Liver (tissue), 9 donors: ENCODE measurements around the gene TSPYL2. TPM values are rescaled to one million over a fixed set of nuclear protein-coding genes. Genes with fewer than 3 reads are reported as not detected.

ENCODE experiments used
- DNase-seq: peaks from one replicate; pipeline ENCODE4 v3.0.0-alpha.2; 2017; ENCODE audit warnings: low spot score
- H3K27ac ChIP-seq, 2 donors: one replicate each; pipeline ENCODE4 v1.7.0; 2013; ENCODE audit warnings: inconsistent platforms in 2 of 2, low read length in 2 of 2, control low read depth in 1 of 2, low read depth in 1 of 2, mild to moderate bottlenecking in 1 of 2
- H3K27me3 ChIP-seq, 4 donors: one replicate each; pipeline versions ENCODE4 v1.6.1 to v1.7.0; 2013; ENCODE audit warnings: low read length in 3 of 4, inconsistent platforms in 1 of 4, mild to moderate bottlenecking in 1 of 4, moderate library complexity in 1 of 4; ENCODE audit not compliant: control insufficient read depth in 4 of 4, insufficient read depth in 4 of 4
- H3K36me3 ChIP-seq, 4 donors: one replicate each; pipeline versions ENCODE4 v1.6.1 to v1.7.0; 2013; ENCODE audit warnings: low read length in 3 of 4, mild to moderate bottlenecking in 3 of 4, low read depth in 1 of 4, moderate library complexity in 1 of 4; ENCODE audit not compliant: control insufficient read depth in 4 of 4, insufficient read depth in 3 of 4
- H3K4me1 ChIP-seq, 4 donors: one replicate each; pipeline versions ENCODE4 v1.6.1 to v1.7.0; 2013; ENCODE audit warnings: low read length in 3 of 4, mild to moderate bottlenecking in 3 of 4, moderate library complexity in 1 of 4; ENCODE audit not compliant: control insufficient read depth in 4 of 4, insufficient read depth in 4 of 4
- H3K4me3 ChIP-seq, 3 donors: one replicate each; pipeline versions ENCODE4 v1.6.1 to v1.7.0; 2013; ENCODE audit warnings: low read length in 3 of 3, control low read depth in 1 of 3, low read depth in 1 of 3, mild to moderate bottlenecking in 1 of 3
- H3K9ac ChIP-seq, 2 donors: one replicate each; pipeline ENCODE4 v1.7.0; 2013; ENCODE audit warnings: low read length in 2 of 2, mild to moderate bottlenecking in 2 of 2, moderate library complexity in 2 of 2, control low read depth in 1 of 2, low read depth in 1 of 2
- H3K9me3 ChIP-seq, 4 donors: one replicate each; pipeline versions ENCODE4 v1.6.1 to v1.7.0; 2013; ENCODE audit warnings: low read length in 3 of 4; ENCODE audit not compliant: control insufficient read depth in 4 of 4
- EGR1 ChIP-seq, 2 donors: IDR thresholded peaks; 2 replicates each; pipeline ENCODE4 v1.6.1; 2016 to 2018; ENCODE audit warnings: antibody characterized with exemption in 2 of 2, low read depth in 2 of 2
- FOXA1 ChIP-seq: IDR thresholded peaks from 2 replicates; pipeline ENCODE4 v1.6.1; 2016; ENCODE audit warnings: antibody characterized with exemption
- FOXA2 ChIP-seq: IDR thresholded peaks from 2 replicates; pipeline ENCODE4 v1.6.1; 2016; ENCODE audit warnings: antibody characterized with exemption
- GABPA ChIP-seq, 2 donors: IDR thresholded peaks in 1 of 2; conservative IDR thresholded peaks in 1 of 2; 2 replicates each; pipeline ENCODE4 v1.6.1; 2016; ENCODE audit warnings: antibody characterized with exemption in 2 of 2, mild to moderate bottlenecking in 1 of 2, moderate library complexity in 1 of 2
- HNF4A ChIP-seq, 2 donors: conservative IDR thresholded peaks; 2 replicates each; pipeline ENCODE4 v1.6.1; 2016; ENCODE audit warnings: antibody characterized with exemption in 2 of 2, mild to moderate bottlenecking in 2 of 2
- HNF4G ChIP-seq: IDR thresholded peaks from 2 replicates; pipeline ENCODE4 v1.6.1; 2016; ENCODE audit warnings: antibody characterized with exemption
- NR2F2 ChIP-seq: IDR thresholded peaks from 2 replicates; pipeline ENCODE4 v1.6.1; 2016; ENCODE audit warnings: antibody characterized with exemption
- RAD21 ChIP-seq, 2 donors: IDR thresholded peaks; 2 replicates each; pipeline ENCODE4 v1.6.1; 2016; ENCODE audit warnings: antibody characterized with exemption in 2 of 2, mild to moderate bottlenecking in 2 of 2
- RXRA ChIP-seq, 2 donors: IDR thresholded peaks; 2 replicates each; pipeline ENCODE4 v1.6.1; 2017 to 2018; ENCODE audit warnings: antibody characterized with exemption in 2 of 2, mild to moderate bottlenecking in 1 of 2
- SP1 ChIP-seq: IDR thresholded peaks from 2 replicates; pipeline ENCODE4 v1.6.1; 2018; ENCODE audit warnings: antibody characterized with exemption, mild to moderate bottlenecking
- TAF1 ChIP-seq: conservative IDR thresholded peaks from 2 replicates; pipeline ENCODE4 v1.6.1; 2016; ENCODE audit warnings: antibody characterized with exemption, mild to moderate bottlenecking
- YY1 ChIP-seq: IDR thresholded peaks from 2 replicates; pipeline ENCODE4 v1.6.1; 2016; ENCODE audit warnings: antibody characterized with exemption, mild to moderate bottlenecking
- WGBS: extraction: QIAGEN DNeasy Blood & Tissue Kit; methylation state at CpG from one replicate; pipeline ENCODE4 v1.1.7; 2013; 5-methylcytosine and 5-hydroxymethylcytosine counted together
- polyA plus RNA-seq, 2 donors: library from polyadenylated mRNA; stranded (reverse) in 1 of 2; unstranded in 1 of 2; fragments of 200-250 nt in 1 of 2; fragments of >200 nt in 1 of 2; fragmentation: Nextera tagmentation in 1 of 2; extraction: Ambion mirVana in 1 of 2; gene quantifications; one replicate each; pipeline versions ENCODE4 v1.2.1 to v1.2.3, GENCODE V29; 2013 to 2015
- total RNA-seq, 2 donors: library from RNA; depleted of rRNA; stranded (reverse); fragments of >200 nt; gene quantifications; one replicate each; pipeline ENCODE4 v1.2.3, GENCODE V29; 2014
- TF ChIP-seq, protein P1 (sequence below): fragments of 150-350 bp; IDR thresholded peaks from 2 replicates; pipeline ENCODE4 v1.5.1; 2017; ENCODE audit warnings: improper control_type of control experiment, low read depth, low read length; ENCODE audit not compliant: missing input control
- TF ChIP-seq, protein P2 (sequence below): IDR thresholded peaks from 2 replicates; pipeline ENCODE4 v1.6.1; 2016; ENCODE audit warnings: antibody characterized with exemption, mild to moderate bottlenecking
- TF ChIP-seq, protein P3 (sequence below): IDR thresholded peaks from 2 replicates; pipeline ENCODE4 v1.6.1; 2016; ENCODE audit warnings: antibody characterized with exemption
- TF ChIP-seq, protein P4 (sequence below): IDR thresholded peaks from 2 replicates; pipeline ENCODE4 v1.6.1; 2016; ENCODE audit warnings: antibody characterized with exemption
- TF ChIP-seq, protein P5 (sequence below): IDR thresholded peaks from 2 replicates; pipeline ENCODE4 v1.6.1; 2016; ENCODE audit warnings: antibody characterized with exemption
- donor health status: healthy.
- donor health status: healthy.
- donor health status: healthy.
- donor health status: healthy.
- donor health status: healthy.

Gene TSPYL2
- total and polyA plus RNA-seq, 4 donors = 2.5 to 8.0 (median 4.8) TPM

DNA sequence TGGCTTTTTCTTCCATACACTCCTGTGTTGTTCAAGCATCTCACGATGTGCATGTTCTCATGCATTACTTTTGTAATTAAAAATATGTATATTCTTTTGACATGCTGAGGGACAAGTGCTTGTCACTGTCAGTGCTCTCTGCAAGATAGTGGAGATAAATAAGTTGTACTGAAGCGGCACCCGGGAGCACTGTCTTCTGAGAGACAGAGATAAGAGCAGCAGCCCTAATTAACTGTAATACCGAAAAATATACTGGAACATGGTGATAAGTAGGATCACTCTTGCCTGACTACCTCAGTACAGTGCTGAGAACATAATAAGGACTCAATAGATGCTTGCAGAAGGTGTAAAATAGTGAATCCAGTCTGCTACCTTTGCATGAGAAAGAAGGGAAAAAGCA is 42.9 kb upstream of the TSPYL2 start (continued):
- TF ChIP-seq, protein P1, sequence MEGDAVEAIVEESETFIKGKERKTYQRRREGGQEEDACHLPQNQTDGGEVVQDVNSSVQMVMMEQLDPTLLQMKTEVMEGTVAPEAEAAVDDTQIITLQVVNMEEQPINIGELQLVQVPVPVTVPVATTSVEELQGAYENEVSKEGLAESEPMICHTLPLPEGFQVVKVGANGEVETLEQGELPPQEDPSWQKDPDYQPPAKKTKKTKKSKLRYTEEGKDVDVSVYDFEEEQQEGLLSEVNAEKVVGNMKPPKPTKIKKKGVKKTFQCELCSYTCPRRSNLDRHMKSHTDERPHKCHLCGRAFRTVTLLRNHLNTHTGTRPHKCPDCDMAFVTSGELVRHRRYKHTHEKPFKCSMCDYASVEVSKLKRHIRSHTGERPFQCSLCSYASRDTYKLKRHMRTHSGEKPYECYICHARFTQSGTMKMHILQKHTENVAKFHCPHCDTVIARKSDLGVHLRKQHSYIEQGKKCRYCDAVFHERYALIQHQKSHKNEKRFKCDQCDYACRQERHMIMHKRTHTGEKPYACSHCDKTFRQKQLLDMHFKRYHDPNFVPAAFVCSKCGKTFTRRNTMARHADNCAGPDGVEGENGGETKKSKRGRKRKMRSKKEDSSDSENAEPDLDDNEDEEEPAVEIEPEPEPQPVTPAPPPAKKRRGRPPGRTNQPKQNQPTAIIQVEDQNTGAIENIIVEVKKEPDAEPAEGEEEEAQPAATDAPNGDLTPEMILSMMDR = no peak
- no peak for TF ChIP-seq HNF4G
- TF ChIP-seq, protein P2, sequence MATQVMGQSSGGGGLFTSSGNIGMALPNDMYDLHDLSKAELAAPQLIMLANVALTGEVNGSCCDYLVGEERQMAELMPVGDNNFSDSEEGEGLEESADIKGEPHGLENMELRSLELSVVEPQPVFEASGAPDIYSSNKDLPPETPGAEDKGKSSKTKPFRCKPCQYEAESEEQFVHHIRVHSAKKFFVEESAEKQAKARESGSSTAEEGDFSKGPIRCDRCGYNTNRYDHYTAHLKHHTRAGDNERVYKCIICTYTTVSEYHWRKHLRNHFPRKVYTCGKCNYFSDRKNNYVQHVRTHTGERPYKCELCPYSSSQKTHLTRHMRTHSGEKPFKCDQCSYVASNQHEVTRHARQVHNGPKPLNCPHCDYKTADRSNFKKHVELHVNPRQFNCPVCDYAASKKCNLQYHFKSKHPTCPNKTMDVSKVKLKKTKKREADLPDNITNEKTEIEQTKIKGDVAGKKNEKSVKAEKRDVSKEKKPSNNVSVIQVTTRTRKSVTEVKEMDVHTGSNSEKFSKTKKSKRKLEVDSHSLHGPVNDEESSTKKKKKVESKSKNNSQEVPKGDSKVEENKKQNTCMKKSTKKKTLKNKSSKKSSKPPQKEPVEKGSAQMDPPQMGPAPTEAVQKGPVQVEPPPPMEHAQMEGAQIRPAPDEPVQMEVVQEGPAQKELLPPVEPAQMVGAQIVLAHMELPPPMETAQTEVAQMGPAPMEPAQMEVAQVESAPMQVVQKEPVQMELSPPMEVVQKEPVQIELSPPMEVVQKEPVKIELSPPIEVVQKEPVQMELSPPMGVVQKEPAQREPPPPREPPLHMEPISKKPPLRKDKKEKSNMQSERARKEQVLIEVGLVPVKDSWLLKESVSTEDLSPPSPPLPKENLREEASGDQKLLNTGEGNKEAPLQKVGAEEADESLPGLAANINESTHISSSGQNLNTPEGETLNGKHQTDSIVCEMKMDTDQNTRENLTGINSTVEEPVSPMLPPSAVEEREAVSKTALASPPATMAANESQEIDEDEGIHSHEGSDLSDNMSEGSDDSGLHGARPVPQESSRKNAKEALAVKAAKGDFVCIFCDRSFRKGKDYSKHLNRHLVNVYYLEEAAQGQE = no peak
- no peak for TF ChIP-seq SP1

DNA sequence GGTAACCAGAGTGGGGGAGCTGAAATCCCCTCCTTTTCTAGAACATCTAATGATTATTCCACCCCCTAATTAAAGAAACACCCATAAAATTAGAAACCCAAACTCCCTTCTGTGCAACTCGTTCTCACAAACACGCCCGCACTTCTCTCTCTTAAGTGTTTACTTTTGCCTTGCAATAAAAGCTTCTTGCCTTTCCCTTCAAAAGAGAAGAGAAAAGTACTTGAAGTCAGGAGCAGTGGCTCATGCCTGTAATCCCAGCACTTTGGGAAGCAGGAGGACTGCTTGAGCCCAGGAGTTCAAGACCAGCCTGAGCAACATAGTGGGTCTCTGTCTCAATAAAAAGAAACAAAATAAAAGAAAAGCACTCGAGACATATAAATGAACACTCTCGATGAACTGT is 37.2 kb upstream of the TSPYL2 start:
- no peak overlapping the region for H3K9ac ChIP-seq
- H3K9me3 ChIP-seq = no peaks in the 10 kb centered on the region
- 79% methylated on average over 5 of the region's 5 CpGs for WGBS
- H3K27me3 ChIP-seq = no peaks in the 10 kb centered on the region
- H3K4me3 ChIP-seq = no peak overlapping the region
- no peak overlapping the region for H3K27ac ChIP-seq
- no peaks in the 10 kb centered on the region for H3K36me3 ChIP-seq
- no peaks in the 10 kb centered on the region for H3K4me1 ChIP-seq
- TF ChIP-seq, protein P3, sequence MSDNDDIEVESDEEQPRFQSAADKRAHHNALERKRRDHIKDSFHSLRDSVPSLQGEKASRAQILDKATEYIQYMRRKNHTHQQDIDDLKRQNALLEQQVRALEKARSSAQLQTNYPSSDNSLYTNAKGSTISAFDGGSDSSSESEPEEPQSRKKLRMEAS = no peak
- TF ChIP-seq YY1 (no peak), FOXA2 (no peak), RAD21 (IDR thresholded peaks at IDR 0.05) (no peak), GABPA (IDR thresholded peaks at IDR 0.05 in 1 of 2, conservative IDR thresholded peaks at IDR 0.05 in 1 of 2) (no peak), TAF1 (no peak), HNF4G (no peak), NR2F2 (no peak), FOXA1 (no peak), SP1 (no peak), HNF4A (conservative IDR thresholded peaks at IDR 0.05) (no peak), RXRA (IDR thresholded peaks at IDR 0.05) (no peak), EGR1 (IDR thresholded peaks at IDR 0.05; ENCODE audit: low read depth in 2 of 2) (no peak)
- TF ChIP-seq, protein P4, sequence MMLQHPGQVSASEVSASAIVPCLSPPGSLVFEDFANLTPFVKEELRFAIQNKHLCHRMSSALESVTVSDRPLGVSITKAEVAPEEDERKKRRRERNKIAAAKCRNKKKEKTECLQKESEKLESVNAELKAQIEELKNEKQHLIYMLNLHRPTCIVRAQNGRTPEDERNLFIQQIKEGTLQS = no peak
- TF ChIP-seq, protein P1 = no peak
- TF ChIP-seq, protein P5, sequence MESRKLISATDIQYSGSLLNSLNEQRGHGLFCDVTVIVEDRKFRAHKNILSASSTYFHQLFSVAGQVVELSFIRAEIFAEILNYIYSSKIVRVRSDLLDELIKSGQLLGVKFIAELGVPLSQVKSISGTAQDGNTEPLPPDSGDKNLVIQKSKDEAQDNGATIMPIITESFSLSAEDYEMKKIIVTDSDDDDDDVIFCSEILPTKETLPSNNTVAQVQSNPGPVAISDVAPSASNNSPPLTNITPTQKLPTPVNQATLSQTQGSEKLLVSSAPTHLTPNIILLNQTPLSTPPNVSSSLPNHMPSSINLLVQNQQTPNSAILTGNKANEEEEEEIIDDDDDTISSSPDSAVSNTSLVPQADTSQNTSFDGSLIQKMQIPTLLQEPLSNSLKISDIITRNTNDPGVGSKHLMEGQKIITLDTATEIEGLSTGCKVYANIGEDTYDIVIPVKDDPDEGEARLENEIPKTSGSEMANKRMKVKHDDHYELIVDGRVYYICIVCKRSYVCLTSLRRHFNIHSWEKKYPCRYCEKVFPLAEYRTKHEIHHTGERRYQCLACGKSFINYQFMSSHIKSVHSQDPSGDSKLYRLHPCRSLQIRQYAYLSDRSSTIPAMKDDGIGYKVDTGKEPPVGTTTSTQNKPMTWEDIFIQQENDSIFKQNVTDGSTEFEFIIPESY = no peak
- TF ChIP-seq, protein P2 = no peak
- no peak for DNase-seq
